Pulmonary artery endothelial cell (primary cell): Measurements from ENCODE around the gene YDJC. TPM values are rescaled to one million over a fixed set of nuclear protein-coding genes. Genes with fewer than 3 reads are reported as not detected.
"Not testable (repeated sequence)": the region's sequence is repeated elsewhere in the genome, so short reads cannot be mapped to it uniquely, and the experiment has no call there.

ENCODE experiments used
- DNase-seq: peaks from one replicate; pipeline ENCODE4 v3.0.0-alpha.2; 2011; ENCODE audit warnings: low read depth, low spot score
- total RNA-seq: library from RNA; depleted of rRNA; stranded (reverse); fragments of >200 nt; gene quantifications from 2 replicates; pipeline ENCODE4 v1.2.3, GENCODE V29; 2014

Gene YDJC, protein sequence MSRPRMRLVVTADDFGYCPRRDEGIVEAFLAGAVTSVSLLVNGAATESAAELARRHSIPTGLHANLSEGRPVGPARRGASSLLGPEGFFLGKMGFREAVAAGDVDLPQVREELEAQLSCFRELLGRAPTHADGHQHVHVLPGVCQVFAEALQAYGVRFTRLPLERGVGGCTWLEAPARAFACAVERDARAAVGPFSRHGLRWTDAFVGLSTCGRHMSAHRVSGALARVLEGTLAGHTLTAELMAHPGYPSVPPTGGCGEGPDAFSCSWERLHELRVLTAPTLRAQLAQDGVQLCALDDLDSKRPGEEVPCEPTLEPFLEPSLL
- total RNA-seq: 21.5 and 23.5 TPM in 2 replicates

DNA sequence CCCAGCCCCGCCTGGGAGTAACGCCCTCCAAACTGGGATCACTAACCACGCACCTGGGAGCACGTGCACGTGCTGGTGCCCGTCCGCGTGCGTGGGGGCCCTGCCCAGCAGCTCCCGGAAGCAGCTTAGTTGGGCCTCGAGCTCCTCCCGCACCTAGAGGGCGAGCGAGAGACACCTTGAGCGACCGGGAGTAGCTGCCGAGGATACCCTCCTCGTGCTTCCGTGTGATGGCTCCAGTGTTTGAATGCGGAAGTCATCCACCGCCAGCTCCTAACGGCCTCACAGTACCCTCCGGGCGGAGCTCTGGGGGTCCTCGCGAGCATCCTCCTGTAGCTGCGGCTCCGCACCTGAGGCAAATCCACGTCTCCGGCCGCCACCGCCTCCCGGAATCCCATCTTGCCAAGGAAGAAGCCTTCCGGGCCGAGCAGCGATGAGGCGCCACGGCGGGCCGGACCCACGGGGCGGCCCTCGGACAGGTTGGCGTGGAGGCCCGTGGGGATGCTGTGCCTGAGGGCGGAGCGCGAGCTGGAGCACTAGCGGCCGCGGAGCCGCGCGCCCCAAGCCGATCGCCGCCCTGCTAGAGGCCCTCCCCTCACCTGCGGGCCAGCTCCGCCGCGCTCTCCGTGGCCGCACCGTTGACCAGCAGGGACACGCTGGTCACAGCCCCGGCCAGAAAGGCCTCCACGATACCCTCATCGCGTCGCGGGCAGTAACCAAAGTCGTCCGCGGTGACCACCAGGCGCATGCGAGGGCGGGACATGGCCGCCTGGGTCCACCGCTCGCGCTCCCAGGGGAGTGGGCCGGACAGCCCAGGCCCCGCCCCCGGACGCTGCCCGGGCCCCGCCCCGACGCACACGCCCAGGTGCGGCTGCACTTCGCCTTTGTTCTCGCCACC is at the start of gene YDJC:
YDJC (minus strand) TSS at position 768 of the 895 bp plus-strand sequence; CDS start at position 760, 8 bp downstream.
- DNase-seq: peak; percentile 72

DNA sequence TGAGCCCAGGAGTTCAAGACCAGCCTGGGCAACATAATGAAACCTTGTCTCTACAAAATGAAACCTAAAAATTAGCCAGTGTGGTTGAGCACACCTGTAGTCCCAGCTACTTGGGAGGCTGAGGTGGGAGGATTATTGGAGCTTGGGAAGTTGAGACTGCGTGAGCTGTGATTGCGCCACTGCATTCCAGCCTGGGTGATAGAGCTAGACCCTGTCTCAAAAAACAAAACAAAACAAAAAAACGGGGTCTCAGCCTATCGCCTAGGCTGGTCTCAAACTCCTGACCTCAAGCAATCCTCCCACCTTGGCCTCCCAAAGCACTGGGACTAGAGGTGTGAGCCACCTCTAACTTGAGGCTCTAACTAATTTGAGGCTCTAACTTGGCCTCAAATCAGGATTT is 49.6 kb upstream of the YDJC start:
- no peak for DNase-seq

DNA sequence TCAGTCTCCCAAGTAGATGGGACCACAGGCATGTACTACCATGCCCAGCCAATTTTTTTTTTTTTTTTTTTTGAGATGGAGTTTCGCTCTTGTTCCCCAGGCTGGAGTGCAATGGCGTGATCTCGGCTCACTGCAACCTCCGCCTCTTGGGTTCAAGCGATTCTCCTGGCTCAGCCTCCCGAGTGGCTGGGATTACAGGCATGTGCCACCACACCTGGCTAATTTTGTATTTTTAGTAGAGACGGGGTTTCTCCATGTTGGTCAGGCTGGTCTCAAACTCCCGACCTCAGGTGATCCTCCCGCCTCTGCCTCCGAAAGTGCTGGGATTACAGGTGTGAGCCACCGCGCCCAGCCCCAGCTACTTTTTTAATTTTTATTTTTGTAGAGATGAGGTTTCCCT is 49.0 kb upstream of the YDJC start:
- not testable (repeated sequence) for DNase-seq

DNA sequence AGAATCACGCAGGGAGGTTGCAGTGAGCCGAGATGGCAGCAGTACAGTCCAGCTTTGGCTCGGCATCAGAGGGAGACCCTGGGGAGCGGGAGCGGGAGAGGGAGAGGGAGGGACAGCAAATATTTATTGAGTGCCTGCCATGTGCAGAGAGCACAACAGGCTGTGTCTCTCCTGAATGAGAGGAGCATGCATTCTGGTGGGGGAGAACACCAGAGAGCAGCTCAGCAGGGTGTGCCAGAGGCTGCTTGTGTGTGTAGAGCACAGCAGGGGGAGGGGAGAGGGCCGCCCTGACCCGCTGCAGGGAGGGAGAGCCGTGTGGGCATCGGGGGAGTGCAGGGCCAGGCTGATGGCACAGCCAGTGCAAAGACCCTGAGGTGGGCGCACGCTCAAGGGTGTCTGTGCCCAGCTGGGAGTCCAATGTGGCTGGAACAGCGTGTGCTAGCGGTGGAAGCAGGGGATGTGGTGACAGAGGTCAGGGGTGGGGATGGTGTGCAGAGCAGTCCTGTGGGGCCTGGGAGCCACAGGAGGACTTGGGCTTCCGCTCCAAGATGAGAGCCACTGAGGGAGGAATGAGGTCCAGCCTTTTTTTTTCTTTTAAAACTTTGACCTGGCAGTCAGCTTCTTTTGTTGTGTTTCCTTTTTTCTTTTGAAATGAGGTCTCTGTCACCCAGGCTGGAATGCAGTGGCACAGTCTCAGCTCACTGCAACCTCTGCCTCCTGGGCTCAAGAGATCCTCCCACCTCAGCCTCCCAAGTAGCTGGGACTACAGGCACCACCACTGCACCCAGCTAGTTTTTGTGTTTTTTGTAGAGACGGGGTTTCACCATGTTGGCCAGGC is 48.0 kb upstream of the YDJC start:
- no peak for DNase-seq

DNA sequence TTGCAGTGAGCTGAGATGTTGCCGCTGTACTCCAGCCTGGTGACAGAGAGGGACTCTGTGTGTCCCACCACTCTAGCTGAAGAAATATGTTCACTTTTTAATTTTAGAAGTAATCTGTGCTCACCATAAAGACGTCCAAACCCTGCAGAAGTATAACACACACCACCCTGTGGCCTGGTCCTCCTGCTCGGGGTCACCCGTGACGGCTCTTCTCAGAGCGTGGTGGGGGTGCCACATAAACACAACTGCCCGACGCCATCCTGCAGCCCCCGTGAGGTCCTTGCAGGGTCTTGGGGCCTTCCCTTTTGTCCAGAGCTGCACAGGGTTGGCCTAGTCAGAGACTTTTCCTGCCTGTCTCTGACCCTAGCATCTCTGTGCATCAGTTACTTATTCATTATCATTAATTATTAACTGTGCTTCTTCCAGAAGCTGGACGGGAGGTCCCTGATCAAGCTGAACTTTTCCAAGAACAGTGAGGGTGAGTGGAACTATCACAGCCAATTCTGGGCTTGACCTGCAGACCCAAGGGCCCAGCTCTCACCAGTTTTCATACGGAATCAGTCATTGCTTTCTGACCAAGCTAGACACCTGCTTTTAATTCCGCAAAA is 44.9 kb upstream of the YDJC start:
- no peak for DNase-seq

DNA sequence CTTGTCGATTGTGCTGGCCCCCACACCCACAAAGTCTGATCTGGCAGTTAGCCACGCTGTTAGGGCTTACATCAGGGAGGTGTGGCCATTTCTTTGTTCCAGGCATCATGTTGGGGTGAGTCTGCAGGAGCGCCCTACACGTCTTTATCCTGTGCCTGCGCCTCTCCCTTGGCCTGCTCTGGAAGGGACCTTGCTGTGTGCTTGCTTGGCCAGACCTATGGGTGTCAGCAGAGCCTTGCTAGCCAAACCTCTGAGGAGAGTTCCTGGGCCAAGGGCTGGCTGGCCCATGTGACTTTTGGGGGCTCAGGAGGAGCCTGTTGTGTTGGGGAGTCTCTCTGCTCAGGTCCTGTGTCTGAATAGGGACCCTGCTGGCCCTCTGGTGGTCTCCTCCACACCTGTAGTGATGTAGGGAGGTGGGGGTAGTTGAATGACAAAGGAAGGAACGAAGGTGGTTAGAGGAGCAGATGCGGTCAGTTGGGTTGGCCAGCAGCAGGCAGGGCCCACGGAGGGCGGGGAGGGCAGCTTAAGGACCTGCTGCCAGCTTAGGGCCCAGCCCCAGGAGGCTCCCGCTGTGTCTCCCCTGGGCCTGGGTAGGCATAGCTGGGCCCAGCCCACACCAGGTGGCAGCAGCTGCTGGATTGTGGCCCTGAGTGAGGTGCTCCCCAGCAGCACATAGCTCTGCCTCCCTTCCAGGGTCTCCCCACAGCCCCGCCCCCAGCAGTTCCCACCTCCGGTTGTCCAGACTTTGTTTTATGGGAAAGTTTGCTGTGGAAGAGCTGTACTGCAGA is 43.9 kb upstream of the YDJC start:
- no peak for DNase-seq

DNA sequence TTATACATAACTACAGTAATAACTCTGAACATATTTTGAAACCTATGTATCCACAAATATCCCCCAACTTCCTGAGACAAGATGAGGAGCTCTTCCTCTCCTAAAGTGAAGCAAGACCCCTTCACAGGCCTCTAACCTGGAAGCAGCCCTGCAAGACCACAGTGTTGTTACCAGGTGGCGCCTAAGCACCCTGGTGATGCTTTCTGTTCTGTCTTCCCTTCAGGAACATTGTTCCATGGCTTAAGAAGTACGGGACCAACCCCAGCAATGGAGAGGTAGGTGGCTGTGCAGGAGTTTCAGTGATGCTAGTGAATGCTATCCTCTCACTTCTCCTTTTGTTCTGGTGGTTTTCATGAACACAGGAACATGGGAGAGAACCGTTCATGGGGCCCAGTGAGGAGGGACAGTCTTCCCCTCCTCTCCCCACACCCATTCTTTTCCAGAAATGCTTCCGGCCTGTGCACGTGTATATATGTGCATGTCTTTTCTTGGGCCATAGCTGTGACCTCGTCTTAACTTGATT is 42.3 kb upstream of the YDJC start:
- no peak for DNase-seq

DNA sequence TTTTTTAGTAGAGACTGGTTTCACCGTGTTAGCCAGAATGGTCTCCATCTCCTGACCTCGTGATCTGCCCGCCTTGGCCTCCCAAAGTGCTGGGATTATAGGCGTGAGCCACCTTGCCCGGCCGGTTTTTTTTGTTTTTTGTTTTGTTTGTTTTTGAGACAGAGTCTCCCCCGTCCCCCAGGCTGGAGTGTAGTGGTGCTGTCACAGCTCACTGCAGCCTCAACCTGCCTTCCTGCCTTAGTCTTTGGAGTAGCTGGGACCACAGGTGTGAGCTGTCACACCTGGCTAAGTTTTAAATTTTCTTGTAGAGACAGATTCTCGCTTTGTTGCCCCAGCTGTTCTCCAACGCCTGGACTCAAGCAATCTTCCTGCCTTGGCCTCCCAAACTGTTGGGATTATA is 39.2 kb upstream of the YDJC start:
- no peak for DNase-seq

DNA sequence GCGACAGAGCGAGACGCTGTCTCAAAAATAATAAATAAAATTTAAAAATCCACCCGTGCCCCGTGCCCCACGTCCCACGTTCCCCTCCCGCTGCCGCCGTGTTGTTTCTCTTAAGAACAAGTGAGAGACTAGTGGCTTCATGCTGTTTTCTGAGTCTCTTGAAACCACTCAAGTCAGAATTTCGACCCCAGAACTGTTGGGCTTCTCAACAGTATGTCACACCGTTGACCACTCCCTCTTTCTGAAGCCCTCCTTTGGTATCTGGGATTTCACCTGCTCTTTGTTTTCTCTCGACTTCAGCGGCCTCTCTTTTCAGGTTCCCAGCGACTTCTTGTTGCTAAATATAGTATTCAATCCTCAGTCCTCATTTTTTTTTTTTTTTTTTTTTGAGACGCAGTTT is 37.0 kb upstream of the YDJC start:
- DNase-seq: no peak

DNA sequence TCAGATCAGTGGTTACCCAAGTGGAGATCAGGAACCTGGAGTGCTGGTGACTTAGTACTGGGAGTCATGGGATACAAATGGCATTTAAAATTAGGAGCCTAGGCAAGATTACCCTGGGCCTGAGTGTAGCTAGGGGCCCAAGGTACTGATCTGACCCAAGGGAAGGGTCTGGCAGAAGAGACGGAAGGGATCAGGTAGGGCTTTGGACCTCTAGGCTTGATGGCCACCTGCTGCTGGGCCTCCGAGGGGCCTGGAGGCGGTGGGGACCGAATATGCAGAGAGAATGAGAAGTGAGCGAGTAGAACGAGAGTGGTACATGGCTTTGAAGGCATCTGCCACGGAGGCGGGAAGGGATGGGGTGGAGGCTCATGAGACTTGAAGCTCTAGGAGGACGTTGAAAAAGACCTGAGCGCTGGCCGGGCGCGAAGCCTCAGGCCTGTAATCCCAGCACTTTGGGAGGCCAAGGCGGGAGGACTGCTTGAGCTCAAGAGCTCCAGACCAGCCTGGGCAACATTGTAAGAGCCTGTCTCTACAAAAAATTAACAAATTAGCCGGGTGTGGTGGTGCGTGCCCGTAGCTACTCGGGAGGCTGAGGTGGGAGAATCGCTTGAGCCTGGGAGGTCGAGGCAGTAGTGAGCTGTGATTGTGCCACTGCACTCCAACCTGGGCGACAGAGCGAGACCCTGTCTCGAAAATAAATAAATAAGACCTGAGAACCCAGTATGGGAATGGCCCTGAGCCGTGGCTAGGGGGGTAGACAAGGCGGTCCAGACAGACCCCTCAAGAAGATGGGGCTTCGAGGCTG is 35.4 kb upstream of the YDJC start:
- no peak for DNase-seq

DNA sequence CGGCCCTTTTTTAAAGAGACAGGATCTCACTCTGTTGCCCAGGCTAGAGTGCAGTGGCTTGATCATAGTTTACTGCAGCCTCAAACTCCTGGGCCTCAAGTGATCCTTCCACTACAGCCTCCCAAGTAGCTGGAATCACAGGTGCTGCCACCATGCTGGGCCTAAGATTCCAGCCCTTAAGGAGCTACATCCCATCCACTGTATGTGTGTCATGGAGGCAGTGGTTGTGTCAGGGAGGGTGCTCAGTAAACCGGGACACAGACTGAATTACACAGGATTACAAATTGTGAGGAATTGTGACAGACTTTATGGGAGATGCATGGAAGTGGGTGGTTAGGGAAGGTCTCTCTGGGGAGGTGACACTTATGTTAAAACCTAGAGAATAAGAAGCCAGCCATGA is 33.9 kb upstream of the YDJC start:
- no peak for DNase-seq

DNA sequence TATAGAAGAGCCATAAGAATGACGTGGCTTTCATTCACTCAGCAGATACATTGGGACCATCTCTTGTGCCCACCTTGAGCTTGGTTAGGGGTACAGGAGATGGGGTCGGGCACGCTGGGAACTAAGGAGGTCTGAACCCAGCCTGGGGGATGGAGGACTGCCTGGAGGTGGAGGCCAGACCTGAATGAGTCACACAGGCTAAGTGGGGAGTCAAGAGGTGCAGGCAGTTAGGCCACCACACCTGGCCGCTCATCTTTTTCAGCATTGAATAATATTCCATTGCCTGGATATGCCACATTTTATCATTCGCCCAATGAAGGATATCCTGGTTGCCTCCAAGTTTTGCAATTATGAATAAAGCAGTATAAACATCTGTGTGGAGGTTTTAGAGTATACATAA is 32.2 kb upstream of the YDJC start:
- DNase-seq: no peak

DNA sequence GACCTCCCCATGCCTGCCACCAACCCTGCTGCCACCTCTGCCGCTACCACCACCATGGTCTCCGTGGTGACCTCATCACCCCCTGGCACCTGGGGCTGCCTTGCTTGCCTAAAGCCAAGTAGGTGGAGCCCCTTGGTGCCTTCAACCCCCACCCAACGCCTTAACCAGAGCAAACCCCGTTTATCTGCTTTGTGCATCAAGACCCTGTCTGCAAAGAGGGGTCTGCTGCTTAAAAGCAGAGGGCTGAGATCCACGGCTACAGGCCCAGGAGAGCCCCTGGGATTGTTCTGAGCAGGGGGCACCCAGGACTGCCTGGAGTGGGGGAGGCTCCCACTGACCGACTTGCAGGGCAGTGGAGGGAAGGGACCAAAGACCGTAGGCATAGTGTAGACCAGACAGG is 31.1 kb upstream of the YDJC start:
- DNase-seq: no peak

DNA sequence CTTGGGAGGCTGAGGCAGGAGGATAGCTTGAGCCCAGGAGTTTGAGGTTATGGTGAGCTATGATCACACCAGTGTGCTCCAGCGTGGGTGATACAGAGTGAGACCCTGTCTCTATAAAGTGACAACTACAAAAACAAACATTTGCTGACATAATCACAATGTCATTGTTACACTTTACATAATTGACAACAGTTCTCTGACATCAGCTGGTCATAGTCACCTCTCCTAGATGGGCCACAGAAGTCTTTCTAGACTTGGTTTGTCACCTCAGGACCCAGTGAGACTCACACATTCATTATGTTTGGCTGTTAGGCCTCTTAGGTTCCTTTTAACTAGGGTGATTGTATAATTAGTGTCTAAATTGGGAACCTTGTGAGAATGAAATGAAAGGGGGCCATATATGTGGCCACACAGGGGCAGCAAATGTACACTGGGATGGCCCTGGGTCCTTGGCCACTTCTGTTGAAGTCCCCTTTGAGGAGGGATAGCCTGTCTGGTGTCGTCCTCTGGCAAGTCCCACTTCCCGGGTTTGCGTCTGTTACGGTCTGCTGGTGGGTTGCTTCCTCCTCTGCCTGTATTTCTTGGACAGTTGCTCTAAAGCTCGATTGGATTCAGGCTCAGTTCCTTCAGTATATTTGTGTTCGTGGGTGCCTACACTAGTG is 30.2 kb upstream of the YDJC start:
- DNase-seq: no peak

DNA sequence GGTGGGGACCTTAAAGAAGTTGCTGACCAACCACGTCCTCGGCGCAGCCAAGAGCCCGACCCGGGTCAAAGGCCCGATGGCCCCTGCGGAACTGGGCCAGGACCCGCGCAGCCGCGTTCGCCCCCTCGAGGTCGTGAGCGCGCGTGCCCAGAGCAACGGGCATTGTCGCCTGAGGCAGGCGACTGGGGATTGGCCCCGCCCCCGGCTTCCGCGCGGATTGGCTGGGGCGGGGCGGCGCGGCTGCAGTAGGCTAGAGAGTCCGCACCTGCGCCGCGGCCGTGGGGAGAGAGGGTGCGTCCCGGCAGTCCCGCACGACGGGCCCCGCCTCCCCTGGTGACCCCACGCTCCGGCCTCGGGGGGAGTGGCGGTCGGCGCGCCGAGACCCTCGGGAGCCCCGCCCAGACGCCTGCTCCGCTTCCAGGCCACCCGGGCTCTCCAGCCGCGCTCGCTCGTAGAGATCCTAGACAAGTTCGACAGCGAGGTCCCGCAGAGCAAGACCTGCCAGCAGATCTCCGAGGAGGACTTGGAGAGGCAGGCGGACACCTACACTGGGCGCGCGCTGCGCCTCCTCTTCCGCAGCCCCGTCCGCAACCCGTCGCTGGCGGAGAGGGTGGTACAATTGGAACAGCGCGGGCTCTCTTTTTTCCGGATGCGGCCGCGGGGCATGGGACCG is 27.7 kb upstream of the YDJC start:
- DNase-seq: no peak

DNA sequence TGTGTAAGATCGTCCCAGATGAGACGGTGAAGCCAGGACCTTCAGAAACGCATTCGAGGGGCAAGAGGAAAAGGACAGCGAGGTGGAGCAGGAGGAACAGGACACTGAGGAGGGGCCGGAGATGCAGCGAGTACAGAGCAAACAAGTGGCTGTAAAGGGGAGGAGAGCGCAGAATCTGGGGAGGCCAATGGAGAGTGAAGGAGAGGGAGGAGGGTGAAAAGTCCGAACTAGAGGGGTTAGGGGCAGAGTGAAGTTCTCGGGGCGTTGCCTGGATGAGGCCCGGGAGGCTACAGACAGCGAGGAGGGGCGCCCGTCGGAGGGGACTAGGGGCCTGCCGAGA is 27.2 kb upstream of the YDJC start:
- DNase-seq: no peak

DNA sequence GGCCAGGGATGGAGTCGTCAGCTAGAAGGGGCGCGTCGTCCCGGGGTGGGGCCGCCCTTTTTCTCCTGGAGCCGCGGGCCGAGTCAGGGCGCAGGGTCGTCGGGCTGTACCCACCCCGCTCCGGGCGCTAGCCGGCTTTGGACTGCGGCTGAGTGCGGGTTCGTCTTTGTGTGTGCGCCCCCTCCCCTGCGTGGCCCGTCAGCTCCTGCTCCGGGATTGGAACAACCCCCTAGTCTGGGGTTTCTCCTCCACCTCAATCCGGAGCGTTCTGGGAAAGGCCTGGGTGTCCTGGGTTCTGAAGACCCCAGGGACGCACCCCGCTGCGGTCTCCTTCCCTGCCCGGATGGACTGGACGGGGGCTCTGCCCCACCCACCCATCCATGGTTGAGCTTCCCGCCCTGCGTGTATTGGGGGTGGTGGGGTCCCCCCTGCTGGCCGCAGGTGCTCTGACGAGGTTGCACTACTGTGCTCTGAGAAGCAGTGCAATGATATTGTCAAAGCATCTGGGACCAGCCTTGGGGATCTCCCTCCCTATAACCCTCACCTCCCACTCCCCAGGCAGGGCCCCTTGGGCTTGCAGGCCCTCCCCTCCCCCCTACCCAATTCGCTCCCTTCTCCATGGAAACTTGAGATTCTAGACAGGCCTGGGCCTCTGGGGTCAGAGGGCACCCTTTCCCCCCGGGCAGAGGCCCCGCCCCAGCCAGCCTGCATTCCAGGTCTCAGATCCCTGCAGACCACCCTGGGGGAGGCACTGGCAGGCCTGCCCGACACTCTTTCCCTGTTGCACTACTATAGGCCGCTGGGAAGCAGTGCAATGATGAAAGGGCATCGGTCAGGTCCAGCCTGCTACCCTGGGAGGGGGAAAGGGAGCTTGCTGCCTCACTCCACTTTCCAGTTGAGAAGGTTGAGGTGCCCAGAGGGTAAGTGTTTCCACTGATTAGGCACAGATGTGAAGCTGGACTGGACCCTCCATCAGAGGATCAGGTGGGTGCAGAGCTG is 23.0 kb upstream of the YDJC start:
- no peak for DNase-seq
